HG02885 (cell line): Measurements from ENCODE around the gene STAMBP.
"Not testable (repeated sequence)": the region's sequence is repeated elsewhere in the genome, so short reads cannot be mapped to it uniquely, and the experiment has no call there.

Experiments used
- ATAC-seq: cut with Tn5 transposase; IDR thresholded peaks from one replicate; pipeline ENCODE4 v1.9.1; 2021; ENCODE audit warnings: mild to moderate bottlenecking; ENCODE audit not compliant: unreplicated experiment, poor library complexity

Gene STAMBP

DNA sequence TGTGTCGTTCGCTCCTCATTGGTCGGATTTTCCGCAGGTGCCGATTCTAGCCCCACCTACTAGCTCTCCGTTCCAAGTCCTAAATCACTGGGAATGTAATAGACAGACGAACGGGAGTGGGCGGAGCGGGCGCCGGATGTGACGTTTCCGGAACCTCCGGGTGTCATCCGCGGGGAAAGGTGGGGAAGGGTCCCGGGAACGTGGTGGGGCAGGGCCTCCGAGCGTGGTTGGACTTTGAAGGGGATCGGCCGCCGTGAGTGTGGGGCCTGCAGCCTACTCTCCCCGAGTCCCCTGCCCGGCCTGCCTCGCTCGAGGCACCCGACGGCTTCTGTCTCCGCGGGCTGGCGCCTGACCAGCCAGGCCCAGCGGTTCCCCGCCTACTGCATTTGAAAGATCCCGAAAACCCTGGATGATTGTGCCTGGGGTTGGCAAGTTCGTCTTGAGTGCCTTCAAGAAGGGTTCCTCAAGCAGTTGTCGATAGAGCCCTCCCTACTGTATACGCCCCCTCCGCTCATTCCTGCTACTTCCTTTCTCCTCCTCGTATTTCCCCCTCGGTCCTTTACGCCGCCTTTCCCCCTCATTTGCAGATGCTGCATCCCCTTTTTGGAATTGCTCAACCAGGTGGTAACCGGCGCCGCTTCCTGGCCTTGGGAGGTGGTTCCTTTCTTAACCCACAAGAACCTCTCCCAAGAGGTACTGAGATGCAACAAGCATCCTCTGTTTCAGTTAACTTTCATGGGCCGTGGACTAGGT, at the start of gene STAMBP:
STAMBP (plus strand) TSS at position 144 of the 753 bp plus-strand sequence. CDS start 1,896 bp downstream, outside the sequence.
- peak; percentile 90 for ATAC-seq

- ATAC-seq, result peak; percentile 99
These were observed 49.1 kb upstream of the STAMBP start, which contains the start of gene DUSP11 for GRCh38 chr2:73779467-73780236. Gene DUSP11, minus strand, starts transcription at chr2:73780103. Its CDS starts 129 bp downstream, at chr2:73779974.

DNA sequence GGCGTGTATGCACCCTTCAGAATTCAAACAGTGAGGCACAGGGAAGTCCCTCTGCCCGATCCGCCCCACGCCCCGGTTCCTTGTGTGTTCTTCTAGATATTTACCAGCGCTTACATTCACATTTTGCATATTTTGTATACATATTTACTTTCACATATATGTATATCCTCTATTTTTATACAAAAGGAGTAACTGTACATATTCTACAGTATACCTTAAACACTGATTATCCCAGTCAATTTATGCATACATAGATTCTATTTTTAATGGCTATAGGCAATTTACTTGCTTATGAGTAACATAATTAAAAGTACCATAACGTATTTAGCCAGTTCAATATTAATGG, 48.6 kb upstream of the STAMBP start:
- ATAC-seq, result no peak

GRCh38 chr2:73783402-73783801, 45.4 kb upstream of the STAMBP start:
- not testable (repeated sequence) for ATAC-seq

DNA sequence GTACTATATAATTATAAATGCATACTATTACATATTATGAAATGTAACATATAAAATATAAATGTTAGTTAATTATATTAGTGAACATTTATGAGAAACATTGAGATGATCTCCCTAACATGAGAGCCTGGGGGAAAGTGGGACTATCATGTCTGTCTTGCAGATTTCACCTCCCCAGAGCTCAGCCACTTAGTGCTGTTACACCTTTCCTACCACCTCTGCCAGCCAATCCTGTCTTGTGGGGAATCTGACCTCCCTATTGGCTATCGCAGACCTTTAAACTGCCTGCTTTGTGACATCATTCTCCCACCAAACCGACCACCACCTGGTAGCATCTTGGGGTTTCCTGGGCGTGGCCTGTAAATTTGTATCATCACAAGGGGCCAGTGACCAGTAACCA, 44.9 kb upstream of the STAMBP start, which contains the start of gene C2orf78:
C2orf78 (plus strand) TSS at position 301 of the 400 bp plus-strand sequence. CDS start 127 bp downstream, outside the sequence.
- ATAC-seq, result not testable (repeated sequence)

DNA sequence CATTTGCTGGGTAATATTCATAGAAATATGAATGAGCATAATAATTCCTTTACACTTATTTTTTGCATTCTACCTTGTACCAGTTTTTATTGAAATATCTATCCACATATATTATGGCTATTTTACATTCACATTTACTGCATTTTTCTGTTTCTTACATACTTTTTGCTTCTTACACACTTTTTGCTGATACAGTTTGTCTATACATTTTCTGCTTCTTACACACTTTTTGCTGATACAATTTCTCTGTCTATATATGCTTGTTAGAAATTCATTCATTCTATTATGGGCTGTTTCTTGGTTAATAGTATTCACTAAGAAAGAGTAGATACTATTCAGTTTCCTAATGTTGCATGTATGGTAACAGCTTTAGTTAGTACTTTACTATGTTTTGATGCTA, 16.9 kb upstream of the STAMBP start:
- no peak for ATAC-seq

- no peak for ATAC-seq
These were observed 16.1 kb upstream of the STAMBP start for GRCh38 chr2:73812635-73813034.

GRCh38 chr2:73818296-73818695, 10.5 kb upstream of the STAMBP start:
- no peak for ATAC-seq

- ATAC-seq, result peak; percentile 74
These were observed 7.5 kb upstream of the STAMBP start for GRCh38 chr2:73821227-73821626.

GRCh38 chr2:73821669-73822068, 7.1 kb upstream of the STAMBP start:
- no peak for ATAC-seq

- no peak for ATAC-seq
These were observed 6.5 kb upstream of the STAMBP start for GRCh38 chr2:73822276-73822675.

- no peak for ATAC-seq
These were observed 5.8 kb upstream of the STAMBP start for GRCh38 chr2:73822991-73823390.

DNA sequence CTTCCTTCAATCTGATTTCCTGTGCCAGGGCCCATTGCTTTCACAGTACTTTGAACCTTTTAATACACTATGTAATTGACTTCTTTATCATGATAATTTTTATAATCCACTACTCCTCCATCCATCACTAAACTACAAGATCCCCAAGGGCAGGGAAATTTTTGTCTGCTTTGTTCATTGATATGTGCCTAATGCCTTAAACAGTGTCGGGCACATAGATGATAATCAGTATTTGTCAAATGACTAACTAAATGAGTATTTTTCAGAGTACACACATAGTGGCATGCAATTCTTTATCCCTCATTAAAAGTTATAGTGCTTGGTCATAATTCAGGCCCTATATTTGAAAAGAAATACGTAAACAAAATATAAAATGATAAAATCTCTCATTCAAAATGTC, 5.3 kb upstream of the STAMBP start:
- ATAC-seq, result no peak

GRCh38 chr2:73823916-73824523, 4.7 kb upstream of the STAMBP start:
- ATAC-seq, result no peak

- ATAC-seq, result no peak
These were observed 3.4 kb upstream of the STAMBP start for GRCh38 chr2:73825408-73825807.

- ATAC-seq, result no peak
These were observed 1.7 kb upstream of the STAMBP start for GRCh38 chr2:73827018-73827417.

DNA sequence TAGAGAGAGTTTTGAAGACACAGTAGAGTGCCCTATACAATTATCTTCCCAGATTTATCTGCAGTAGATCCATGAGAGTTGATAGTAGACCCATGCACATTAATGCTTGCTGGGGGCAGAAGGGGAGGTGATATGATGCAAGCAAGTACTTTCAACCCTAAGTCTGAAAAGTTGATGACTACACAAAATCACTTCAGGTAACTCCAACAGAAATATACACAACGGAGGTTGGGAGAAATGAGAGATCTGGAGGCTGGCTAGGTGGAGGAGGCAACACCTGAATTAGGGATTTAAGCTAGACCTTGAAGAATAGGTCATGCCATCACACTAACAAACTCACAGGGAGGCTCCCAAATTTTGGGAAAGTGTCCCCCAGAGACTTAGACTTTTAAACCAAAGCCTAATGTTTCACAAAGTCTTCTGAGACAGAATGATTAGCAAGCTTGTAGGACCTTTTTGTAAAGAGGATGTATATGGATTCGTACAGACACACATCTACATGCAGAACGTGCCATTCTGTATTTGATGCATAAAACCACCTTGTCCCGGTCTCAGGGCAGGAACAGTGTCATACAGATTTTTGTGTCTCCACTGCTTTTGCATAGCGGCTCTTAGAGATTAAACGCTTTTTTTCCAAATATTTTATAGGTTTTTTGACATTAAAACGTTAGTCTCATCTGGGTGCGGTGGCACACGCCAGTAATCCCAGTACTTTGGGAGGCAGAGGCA, 937 bp upstream of the STAMBP start:
- no peak for ATAC-seq

DNA sequence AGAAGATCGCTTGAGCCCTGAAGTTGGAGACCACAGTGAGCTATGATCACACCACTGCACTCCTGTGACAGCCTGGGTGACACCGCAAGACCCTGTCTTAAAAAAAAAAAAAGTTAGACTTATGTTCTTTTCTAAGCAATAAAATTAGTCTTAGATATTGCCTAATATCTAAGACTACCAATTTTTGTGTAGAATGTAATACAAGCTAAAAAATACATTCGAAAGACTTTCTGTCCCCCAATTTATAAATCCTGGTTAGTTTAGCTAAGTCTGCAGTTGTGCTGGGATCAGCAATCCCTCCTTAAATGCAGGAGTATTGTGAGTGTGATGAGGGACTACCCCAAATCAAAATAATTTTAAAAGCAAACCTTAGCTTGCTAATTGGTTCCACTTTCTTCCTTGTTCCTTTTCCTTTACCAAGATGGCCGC, 358 bp upstream of the STAMBP start:
- no peak for ATAC-seq

- ATAC-seq, result no peak
These were observed 2.2 kb downstream of the STAMBP start for GRCh38 chr2:73830871-73831401.

- ATAC-seq, result no peak
These were observed 4.2 kb downstream of the STAMBP start for GRCh38 chr2:73832930-73833329.
